Left forelimb (tissue), 1 donor: ENCODE data around the gene PSTK.

Experiments
- DNase-seq: peaks from one replicate; pipeline ENCODE4 v3.0.0-alpha.2; 2018; ENCODE audit warnings: low spot score

The PSTK gene, protein sequence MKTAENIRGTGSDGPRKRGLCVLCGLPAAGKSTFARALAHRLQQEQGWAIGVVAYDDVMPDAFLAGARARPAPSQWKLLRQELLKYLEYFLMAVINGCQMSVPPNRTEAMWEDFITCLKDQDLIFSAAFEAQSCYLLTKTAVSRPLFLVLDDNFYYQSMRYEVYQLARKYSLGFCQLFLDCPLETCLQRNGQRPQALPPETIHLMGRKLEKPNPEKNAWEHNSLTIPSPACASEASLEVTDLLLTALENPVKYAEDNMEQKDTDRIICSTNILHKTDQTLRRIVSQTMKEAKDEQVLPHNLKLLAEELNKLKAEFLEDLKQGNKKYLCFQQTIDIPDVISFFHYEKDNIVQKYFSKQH

GRCh38 chr10:122980209-122981065, at the start of gene PSTK:
PSTK (plus strand) TSS chr10:122980401; CDS start chr10:122980480, 79 bp downstream.
- peak; percentile 97 for DNase-seq

DNA sequence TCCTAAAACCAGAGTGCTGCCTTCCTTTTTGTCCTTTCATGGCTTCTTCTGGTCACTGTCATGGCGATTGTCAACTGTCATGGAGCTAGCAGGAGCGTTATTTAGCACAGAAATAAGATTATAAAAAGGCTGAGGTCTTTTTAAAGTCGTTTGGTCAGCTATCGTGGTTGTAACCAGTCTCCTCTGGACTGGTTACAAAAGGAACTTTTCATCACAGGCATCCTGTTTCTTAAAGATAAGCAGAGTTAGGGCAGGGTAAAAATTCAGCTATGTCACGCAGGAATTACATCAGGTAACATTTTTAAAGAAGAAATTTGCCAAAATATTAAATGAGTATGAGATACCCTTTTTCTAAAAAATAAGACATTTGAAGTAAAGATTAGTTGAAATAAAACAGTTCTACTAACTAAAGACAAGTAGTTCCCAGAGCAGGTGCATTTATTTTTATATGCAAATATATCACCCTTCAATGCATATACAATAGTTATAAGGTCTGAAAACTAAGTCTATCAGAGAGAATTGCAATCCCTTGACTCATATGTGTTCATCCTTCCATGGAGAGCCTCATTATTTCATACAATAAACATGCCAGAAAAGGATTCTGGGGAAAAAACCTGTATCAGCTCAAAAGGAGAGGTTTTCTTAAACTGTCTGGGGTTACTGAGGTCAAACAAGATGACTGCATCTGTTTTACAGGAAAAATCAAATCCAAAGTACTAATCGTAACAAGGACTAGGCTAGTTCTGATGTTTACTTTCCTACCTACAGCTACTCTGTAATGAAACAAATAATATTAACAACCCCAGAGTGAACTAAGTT, 48.9 kb upstream of the PSTK start:
- no peak for DNase-seq

GRCh38 chr10:122939133-122939855, 40.9 kb upstream of the PSTK start:
- DNase-seq = no peak

DNA sequence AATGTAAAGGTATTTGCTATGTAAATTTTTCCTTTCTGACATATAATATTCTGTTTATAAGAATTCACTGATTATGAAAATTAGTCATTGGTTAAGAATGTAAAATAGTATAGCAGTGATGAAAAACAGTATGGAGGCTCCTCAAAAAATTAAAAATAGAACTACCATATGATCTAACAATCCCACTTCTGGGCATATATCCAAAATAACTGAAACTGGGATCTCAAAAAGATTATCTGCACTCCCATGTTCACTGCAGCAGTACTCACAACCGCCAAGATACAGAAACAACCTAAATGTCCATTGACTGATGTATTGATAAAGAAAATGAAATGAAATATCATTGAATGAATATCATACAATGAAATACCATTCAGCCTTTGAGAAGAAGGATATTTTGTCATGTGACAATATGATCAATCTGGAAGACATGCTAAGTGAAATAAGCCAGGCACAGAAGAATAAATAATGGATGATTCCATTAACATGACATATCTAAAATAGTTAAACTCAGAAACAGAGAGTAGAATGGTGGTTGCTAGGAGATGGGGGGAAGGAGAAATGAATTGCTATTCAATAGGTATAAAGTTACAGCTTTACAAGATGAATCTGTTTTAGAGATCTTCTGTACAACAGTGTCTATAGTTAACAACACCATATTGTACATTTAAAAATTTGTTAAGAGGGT, 40.2 kb upstream of the PSTK start:
- no peak for DNase-seq

DNA sequence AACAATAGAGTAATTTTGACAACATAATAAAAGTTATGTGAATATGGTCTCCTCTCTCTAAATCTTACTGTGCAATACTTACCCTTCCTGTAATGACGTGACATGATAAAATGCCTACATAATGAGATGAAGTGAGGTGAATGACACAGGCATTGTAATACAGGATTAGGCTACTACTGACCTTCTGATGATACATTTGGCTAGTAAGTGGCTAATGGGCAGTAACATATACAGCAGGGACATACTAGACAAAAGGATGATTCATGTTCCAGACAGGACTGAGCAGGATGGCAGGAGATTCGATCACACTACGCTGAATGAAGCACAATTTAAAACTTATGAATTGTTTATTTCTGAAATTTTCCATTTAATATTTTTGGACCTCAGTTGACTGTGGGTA, 30.9 kb upstream of the PSTK start:
- DNase-seq = no peak

- peak; percentile 97 for DNase-seq
Measured at GRCh38 chr10:122953902-122954730, 26.1 kb upstream of the PSTK start, which contains the start of gene C10orf88. C10orf88 (minus strand) TSS chr10:122954227; CDS start chr10:122954178, 49 bp downstream.

DNA sequence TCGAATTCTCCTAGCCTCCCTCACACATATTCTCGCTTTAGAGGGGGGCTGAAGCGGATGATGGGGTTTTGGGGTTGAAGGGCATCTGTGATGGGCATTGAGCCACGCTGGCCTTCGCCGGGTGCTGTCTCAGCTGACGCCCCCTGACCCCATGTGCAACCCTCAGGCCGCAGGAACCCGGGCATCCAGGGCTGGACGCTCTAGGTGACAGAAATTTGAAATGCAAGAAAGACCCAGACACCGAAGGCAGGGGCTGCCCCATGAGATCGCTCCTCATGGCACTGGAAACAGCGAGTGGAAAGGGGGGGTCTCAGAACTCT, 25.5 kb upstream of the PSTK start:
- DNase-seq = no peak

GRCh38 chr10:122955892-122956291, 24.3 kb upstream of the PSTK start:
- DNase-seq = no peak

- no peak for DNase-seq
Measured at GRCh38 chr10:122957474-122957873, 22.7 kb upstream of the PSTK start.

DNA sequence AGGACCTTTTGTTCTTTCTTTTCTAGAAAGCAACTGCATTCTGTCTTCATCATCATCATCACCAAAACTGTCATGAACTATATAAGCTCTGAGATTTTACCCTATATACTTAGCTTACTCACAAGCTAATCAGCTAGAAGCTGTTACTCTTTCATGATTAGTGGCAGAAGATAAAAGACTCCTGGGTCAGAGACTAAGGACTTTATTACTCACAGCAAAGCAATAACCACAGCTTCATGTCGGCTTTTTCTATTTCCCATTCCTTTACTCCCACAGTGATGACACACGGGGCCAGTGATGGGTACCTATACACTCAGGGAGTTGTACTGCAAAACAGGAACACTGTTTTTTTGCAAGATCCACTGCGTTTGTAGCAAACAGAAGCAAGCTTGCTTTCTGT, 17.8 kb upstream of the PSTK start:
- DNase-seq = no peak

GRCh38 chr10:122966879-122967278, 13.3 kb upstream of the PSTK start:
- DNase-seq = no peak

GRCh38 chr10:122968698-122969097, 11.5 kb upstream of the PSTK start:
- no peak for DNase-seq

GRCh38 chr10:122974023-122974422, 6.2 kb upstream of the PSTK start:
- DNase-seq = no peak

- no peak for DNase-seq
Measured at GRCh38 chr10:122974543-122975064, 5.6 kb upstream of the PSTK start.

GRCh38 chr10:122981066-122981464, 864 bp downstream of the PSTK start:
- DNase-seq = no peak

DNA sequence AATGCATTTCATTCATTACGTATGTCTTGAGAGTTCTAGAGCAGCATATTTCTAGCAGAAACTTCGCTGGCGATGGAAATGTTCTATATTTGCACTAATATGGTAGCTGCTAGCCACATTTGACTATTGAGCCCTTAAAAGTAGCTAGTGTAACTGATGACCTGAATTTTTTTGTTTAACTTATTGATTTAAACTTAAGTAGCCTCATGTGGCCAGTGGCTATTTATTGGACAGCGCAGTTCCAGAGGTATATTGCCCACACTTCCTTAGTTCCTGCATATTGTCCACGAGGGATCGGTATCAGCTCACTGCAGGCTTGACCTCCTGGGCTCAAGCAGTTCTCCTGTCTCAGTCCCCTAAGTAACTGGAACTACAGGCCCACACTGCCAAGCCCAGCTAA, 3.7 kb downstream of the PSTK start:
- no peak for DNase-seq

- no peak for DNase-seq
Measured at GRCh38 chr10:122984708-122985107, 4.5 kb downstream of the PSTK start.

DNA sequence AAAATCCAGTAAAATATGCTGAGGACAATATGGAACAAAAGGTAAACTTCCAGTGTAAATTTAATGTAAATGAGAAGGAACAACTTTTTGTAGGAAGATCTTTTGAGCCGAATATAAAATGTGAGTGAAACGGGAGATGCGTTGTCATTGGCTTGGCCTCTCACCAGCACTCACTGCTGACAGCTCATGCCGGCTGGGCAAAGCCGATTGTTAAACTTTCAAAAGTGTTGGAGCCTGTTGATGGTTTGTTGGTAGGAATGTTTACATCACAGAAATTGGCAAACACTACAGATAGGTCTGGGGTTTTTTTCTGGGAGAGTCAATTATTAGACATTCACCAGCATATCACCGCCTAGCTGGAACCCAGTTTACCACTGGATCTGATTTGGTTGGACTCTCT, 6.1 kb downstream of the PSTK start:
- no peak for DNase-seq

GRCh38 chr10:122988501-122988900, 8.3 kb downstream of the PSTK start:
- no peak for DNase-seq

GRCh38 chr10:122990278-122990677, 10.1 kb downstream of the PSTK start:
- no peak for DNase-seq
